ENCODE results near the gene PHYH.
A peak's percentile ranks its signal among the peaks of the same experiment; 100 is the strongest.
"Not testable (repeated sequence)": the region's sequence is repeated elsewhere in the genome, so short reads cannot be mapped to it uniquely, and the experiment has no call there.

The PHYH gene

DNA sequence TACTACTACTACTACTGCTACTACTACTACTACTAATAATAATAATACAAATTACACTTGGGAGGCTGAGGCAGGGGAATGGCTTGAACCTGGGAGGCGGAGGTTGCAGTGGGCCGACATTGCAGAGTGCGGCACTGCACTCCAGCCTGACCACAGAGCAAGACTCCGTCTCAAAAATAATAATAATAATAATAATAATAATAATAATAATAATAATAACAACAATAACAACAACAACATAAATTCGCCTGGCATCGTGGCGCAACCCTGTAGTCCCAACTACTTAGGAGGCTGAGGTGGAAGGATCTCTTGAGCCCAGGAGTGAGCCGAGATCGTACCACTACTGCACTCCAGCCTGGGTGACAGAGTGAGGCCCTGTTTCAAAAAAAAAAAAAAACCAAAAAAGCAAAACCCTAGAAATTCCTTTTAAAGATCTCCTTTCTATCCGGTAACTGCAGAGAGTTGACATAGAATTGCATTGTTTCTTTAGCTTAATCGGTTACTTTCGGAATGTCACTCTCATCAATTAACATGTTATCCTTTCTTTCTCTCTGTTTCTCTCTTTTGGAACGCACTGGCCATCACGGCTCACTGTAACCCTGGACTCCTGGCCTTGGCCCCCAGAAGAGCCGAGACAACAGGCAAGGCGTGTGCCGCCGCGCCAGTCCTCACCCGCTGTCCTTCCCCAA is 972 bp downstream of the PHYH start:
- peak overlapping the region; percentile 50 for H3K4me3 ChIP-seq (ENCODE audit: extremely low read depth, insufficient read depth, low read length, poor library complexity, severe bottlenecking)
- no peaks in the 10 kb centered on the region for H3K36me3 ChIP-seq (ENCODE audit: control insufficient read depth, insufficient read depth, low read length)
- H3K27ac ChIP-seq (ENCODE audit: low read depth, low read length, severe bottlenecking), result peak overlapping the region; percentile 82
- WGBS, 2 experiments (ENCODE audit: insufficient coverage in 2 of 2), result 46 to 47% methylated on average over 12 to 13 of the region's 20 CpGs
- H3K4me1 ChIP-seq (ENCODE audit: control insufficient read depth, insufficient read depth, low read length, poor library complexity, severe bottlenecking), result no peaks in the 10 kb centered on the region
- H3K9me3 ChIP-seq (ENCODE audit: control insufficient read depth, low read length), result no peaks in the 10 kb centered on the region

DNA sequence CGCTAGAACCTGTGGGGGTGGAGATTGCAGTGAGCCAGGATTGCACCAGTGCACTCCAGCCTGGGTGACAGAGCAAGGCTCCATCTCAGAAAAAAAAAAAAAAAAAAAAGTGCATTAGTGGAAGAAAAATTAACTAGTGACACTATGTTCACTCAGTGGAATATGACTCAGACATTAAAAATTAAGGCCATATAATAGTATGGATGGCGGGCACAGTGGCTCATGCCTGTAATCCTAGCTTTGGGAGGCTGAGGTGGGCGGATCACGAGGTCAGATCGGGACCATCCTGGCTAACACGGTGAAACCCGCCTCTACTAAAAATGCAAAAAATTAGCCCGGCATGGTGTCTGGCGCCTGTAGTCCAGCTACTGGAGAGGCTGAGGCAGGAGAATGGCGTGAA is 3.4 kb downstream of the PHYH start:
- Histone ChIP-seq H3K9me3 (ENCODE audit: control insufficient read depth, low read length) (no peaks in the 10 kb centered on the region), H3K4me3 (ENCODE audit: extremely low read depth, insufficient read depth, low read length, poor library complexity, severe bottlenecking) (no peak overlapping the region), H3K4me1 (ENCODE audit: control insufficient read depth, insufficient read depth, low read length, poor library complexity, severe bottlenecking) (no peaks in the 10 kb centered on the region), H3K27ac (ENCODE audit: low read depth, low read length, severe bottlenecking) (no peak overlapping the region), H3K36me3 (ENCODE audit: control insufficient read depth, insufficient read depth, low read length) (no peaks in the 10 kb centered on the region)
- 89 to 97% methylated on average over 9 to 10 of the region's 10 CpGs for WGBS, 2 experiments (ENCODE audit: insufficient coverage in 2 of 2)

DNA sequence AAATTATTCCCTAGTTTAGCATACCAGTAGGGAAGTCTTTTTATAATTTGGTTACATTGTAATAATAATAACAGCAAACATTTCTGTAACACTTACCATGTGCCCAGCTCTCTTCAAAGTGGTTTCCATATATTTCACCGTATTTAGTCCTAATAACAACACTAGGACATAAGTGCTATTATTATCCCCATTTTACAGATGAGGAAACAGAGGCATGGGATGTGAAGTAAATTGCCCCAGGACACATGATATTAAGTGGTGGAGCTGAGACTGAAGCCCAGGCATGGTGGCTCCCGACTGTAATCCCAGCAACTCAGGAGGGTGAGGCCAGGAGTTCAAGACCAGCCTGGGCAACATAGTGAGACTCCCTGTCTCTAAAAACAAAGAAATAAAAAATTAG is 5.1 kb downstream of the PHYH start:
- Histone ChIP-seq H3K4me3 (ENCODE audit: extremely low read depth, insufficient read depth, low read length, poor library complexity, severe bottlenecking) (no peak overlapping the region), H3K9me3 (ENCODE audit: control insufficient read depth, low read length) (no peaks in the 10 kb centered on the region), H3K27ac (ENCODE audit: low read depth, low read length, severe bottlenecking) (no peak overlapping the region), H3K4me1 (ENCODE audit: control insufficient read depth, insufficient read depth, low read length, poor library complexity, severe bottlenecking) (no peaks in the 10 kb centered on the region), H3K36me3 (ENCODE audit: control insufficient read depth, insufficient read depth, low read length) (no peaks in the 10 kb centered on the region)
- whole genome bisulfite sequencing, 2 experiments (ENCODE audit: insufficient coverage in 2 of 2), result 80 to 82% methylated on average over 1 of the region's 2 CpGs

DNA sequence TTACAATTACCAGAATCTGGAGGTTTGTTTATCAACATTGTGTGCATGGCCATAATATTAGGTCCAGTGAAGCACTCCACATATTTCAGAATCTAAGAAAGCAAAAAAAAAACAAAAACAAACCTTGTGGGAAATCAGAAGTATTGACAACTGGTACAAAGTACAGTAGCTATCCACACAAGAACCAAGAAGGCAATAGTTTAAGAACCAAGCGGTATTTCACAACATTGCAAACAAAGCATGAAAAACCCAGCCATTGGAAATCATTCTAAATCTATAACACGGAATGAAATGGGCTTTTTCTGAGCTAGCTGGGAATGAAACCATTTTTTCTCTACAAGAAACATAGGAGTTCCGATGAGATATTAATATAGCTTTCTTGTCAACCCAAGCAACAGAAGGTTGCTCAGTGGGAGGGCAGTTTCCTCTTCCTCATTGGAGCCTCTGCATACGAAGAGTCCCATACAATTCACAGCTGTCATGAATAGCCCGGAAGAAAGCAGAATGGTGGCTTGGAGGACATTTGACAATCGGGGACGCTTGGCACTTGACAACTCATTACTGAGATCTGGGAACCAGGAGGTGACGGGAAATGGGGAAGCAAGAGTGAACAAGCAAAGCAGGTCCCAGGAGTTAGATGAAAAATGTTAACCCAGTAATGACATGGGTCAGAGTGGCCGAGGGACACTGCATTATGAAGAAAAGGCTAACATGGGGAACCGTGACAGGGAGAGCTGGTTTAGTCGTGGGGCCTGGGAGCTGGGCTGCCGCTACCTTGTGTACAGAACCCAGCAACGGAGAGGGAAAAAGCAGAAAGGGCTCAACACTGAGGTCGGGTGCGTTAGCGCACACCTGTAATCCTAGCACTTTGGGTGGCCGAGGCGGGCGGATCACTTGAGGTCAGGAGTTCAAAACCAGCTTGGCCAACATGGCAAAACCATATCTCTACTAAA is 7.8 kb downstream of the PHYH start:
- Histone ChIP-seq H3K9me3 (ENCODE audit: control insufficient read depth, low read length) (no peaks in the 10 kb centered on the region), H3K4me3 (ENCODE audit: extremely low read depth, insufficient read depth, low read length, poor library complexity, severe bottlenecking) (no peak overlapping the region), H3K4me1 (ENCODE audit: control insufficient read depth, insufficient read depth, low read length, poor library complexity, severe bottlenecking) (no peaks in the 10 kb centered on the region), H3K36me3 (ENCODE audit: control insufficient read depth, insufficient read depth, low read length) (no peaks in the 10 kb centered on the region), H3K27ac (ENCODE audit: low read depth, low read length, severe bottlenecking) (no peak overlapping the region)
- WGBS, 2 experiments (ENCODE audit: insufficient coverage in 2 of 2), result 89 to 95% methylated on average over 17 to 18 of the region's 19 CpGs

DNA sequence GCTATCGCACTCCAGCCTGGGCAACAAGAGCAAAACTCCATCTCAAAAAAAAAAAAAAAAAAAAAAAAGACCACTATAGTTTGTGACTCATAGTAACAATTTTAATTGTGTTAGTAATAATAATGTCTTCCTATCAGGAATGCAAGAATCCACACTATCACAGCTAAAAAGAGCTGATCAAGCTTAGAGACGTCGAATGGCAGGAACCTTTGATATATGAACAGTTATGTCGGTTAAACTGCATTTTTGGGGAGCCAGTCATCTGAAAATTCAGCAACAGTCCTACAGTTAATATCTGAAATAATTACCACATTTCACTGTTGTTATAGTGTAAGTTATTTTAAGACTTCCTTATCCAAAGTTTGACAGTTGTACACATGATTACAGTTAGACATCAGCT is 8.8 kb downstream of the PHYH start:
- Histone ChIP-seq H3K36me3 (ENCODE audit: control insufficient read depth, insufficient read depth, low read length) (no peaks in the 10 kb centered on the region), H3K9me3 (ENCODE audit: control insufficient read depth, low read length) (no peaks in the 10 kb centered on the region), H3K4me1 (ENCODE audit: control insufficient read depth, insufficient read depth, low read length, poor library complexity, severe bottlenecking) (no peaks in the 10 kb centered on the region), H3K4me3 (ENCODE audit: extremely low read depth, insufficient read depth, low read length, poor library complexity, severe bottlenecking) (no peak overlapping the region), H3K27ac (ENCODE audit: low read depth, low read length, severe bottlenecking) (no peak overlapping the region)
- 92% methylated on average over 2 of the region's 4 CpGs; no CpG with 5 or more reads in 1 of the 2 experiments for WGBS, 2 experiments (ENCODE audit: insufficient coverage in 2 of 2)

DNA sequence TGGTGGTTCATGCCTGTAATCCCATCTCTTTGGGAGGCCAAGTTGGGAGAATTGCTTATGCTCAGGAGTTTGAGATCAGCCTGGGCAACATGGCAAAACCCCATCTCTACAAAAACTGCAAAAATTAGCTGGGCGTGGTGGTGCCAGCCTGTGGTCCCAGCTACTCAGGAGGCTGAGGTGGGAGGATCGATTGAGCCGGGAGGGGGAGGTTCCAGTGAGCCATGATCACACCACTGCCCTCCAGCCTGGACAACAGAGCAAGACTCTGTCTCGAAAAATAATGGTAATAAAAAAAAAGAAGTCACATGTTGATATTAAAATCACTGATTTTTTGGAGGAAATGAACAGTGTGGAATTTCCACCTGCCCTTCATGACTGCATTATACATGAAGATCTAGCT is 15.8 kb downstream of the PHYH start:
- Histone ChIP-seq H3K9me3 (ENCODE audit: control insufficient read depth, low read length) (no peaks in the 10 kb centered on the region), H3K27ac (ENCODE audit: low read depth, low read length, severe bottlenecking) (no peak overlapping the region), H3K4me3 (ENCODE audit: extremely low read depth, insufficient read depth, low read length, poor library complexity, severe bottlenecking) (no peak overlapping the region), H3K36me3 (ENCODE audit: control insufficient read depth, insufficient read depth, low read length) (no peaks in the 10 kb centered on the region), H3K4me1 (ENCODE audit: control insufficient read depth, insufficient read depth, low read length, poor library complexity, severe bottlenecking) (no peaks in the 10 kb centered on the region)
- WGBS, 2 experiments (ENCODE audit: insufficient coverage in 2 of 2), result 80 to 90% methylated on average over 2 to 4 of the region's 4 CpGs

DNA sequence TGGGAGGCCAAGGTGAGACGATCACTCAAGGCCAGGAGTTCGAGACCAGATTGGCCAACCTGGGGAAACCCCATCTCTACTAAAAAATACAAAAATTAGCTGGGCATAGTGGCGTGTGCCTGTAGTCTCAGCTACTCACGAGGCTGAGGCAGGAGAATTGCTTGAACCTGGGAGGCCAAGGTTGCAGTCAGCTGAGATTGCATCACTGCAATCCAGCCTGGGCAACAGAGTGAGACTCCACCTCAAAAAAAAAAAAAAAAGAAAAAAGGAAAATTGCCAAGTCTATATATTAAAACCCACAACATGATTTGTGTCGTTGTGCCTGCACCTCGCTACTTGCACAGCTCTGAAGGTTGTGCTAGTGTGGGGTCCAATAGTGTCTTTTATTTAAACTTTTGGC is 17.5 kb downstream of the PHYH start:
- H3K36me3 ChIP-seq (ENCODE audit: control insufficient read depth, insufficient read depth, low read length); H3K4me3 ChIP-seq (ENCODE audit: extremely low read depth, insufficient read depth, low read length, poor library complexity, severe bottlenecking); H3K4me1 ChIP-seq (ENCODE audit: control insufficient read depth, insufficient read depth, low read length, poor library complexity, severe bottlenecking); H3K27ac ChIP-seq (ENCODE audit: low read depth, low read length, severe bottlenecking); H3K9me3 ChIP-seq (ENCODE audit: control insufficient read depth, low read length): not testable (repeated sequence)
- WGBS, 2 experiments (ENCODE audit: insufficient coverage in 2 of 2), result 88 to 89% methylated on average over 4 of the region's 6 CpGs

DNA sequence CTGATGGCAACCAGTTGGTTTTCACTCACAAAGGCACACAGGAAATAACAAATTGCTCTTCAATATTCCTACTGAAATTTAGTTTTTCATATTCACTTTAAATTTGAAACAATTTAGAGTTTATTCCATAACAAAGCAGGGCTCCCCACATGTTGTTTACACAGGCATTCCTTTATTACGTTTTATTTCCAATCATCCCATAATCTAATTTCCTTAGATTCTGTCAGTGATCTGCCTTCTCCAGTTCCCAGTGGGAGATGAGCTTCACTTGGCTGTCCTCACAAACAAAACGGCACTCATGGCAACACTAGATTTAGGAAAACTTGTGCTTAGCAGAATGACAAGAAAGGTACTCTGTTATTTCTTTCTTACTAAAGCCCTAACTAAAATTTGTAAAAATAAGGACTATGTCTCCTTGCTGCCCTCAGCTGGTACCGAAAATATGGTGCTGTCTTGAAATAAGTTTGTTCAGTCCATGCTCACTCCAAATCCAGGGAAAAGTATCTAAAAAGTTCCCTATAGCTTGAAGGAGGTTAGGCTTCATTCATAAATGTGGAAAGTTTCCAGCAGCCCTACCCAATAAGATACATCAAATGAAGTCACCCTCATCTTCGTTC is 23.0 kb downstream of the PHYH start:
- H3K9me3 ChIP-seq (ENCODE audit: control insufficient read depth, low read length), result peaks cover 5% of the 10 kb centered on the region
- WGBS, 2 experiments (ENCODE audit: insufficient coverage in 2 of 2), result 82 to 83% methylated on average over 1 to 2 of the region's 4 CpGs
- no peak overlapping the region for H3K27ac ChIP-seq (ENCODE audit: low read depth, low read length, severe bottlenecking)
- no peak overlapping the region for H3K4me3 ChIP-seq (ENCODE audit: extremely low read depth, insufficient read depth, low read length, poor library complexity, severe bottlenecking)
- no peaks in the 10 kb centered on the region for H3K4me1 ChIP-seq (ENCODE audit: control insufficient read depth, insufficient read depth, low read length, poor library complexity, severe bottlenecking)
- H3K36me3 ChIP-seq (ENCODE audit: control insufficient read depth, insufficient read depth, low read length), result no peaks in the 10 kb centered on the region

DNA sequence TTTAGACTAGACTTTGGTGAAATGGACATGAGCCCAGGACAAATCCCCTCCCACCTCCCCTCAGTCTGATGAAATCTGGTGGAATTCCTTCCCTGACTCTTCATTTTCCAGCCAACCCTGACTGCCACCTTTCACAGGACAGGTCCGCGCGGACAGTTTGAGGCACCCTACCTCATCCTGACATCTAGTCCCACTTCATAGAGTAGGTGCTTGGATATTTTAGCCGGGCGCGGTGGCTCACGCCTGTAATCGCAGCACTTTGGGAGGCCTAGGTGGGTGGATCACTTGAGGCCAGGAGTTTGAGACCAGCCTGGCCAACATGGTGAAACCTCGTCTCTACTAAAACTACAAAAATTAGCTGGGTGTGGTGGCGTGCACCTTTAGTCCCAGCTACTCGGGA is 23.7 kb downstream of the PHYH start:
- H3K4me1 ChIP-seq (ENCODE audit: control insufficient read depth, insufficient read depth, low read length, poor library complexity, severe bottlenecking); H3K36me3 ChIP-seq (ENCODE audit: control insufficient read depth, insufficient read depth, low read length); H3K9me3 ChIP-seq (ENCODE audit: control insufficient read depth, low read length); H3K27ac ChIP-seq (ENCODE audit: low read depth, low read length, severe bottlenecking); H3K4me3 ChIP-seq (ENCODE audit: extremely low read depth, insufficient read depth, low read length, poor library complexity, severe bottlenecking): not testable (repeated sequence)
- WGBS, 2 experiments (ENCODE audit: insufficient coverage in 2 of 2), result 100% methylated on average over 2 to 4 of the region's 11 CpGs

DNA sequence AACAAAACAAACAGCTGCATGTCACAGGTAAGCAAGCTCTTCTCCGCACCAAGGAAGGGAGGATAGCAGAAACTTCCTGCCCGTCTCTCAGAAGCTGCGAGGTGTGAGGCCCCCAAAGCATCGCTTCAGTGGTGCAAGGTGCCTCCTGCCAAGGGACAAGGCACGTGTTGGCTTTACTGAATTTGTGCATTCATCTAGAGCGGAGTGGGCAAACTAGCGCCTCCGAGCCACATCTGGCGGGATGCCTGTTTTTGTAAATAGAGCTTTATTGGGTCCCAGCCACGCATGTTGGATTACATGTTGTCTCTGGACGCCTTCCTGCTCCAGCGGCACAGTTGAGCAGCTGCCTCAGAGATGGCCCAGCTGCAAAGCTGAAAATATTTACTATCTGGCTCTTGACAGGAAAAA is 27.7 kb downstream of the PHYH start:
- no peaks in the 10 kb centered on the region for H3K36me3 ChIP-seq (ENCODE audit: control insufficient read depth, insufficient read depth, low read length)
- WGBS, 2 experiments (ENCODE audit: insufficient coverage in 2 of 2), result 91% methylated on average over 10 to 12 of the region's 12 CpGs
- H3K4me1 ChIP-seq (ENCODE audit: control insufficient read depth, insufficient read depth, low read length, poor library complexity, severe bottlenecking), result peaks cover 3% of the 10 kb centered on the region
- no peak overlapping the region for H3K4me3 ChIP-seq (ENCODE audit: extremely low read depth, insufficient read depth, low read length, poor library complexity, severe bottlenecking)
- no peak overlapping the region for H3K27ac ChIP-seq (ENCODE audit: low read depth, low read length, severe bottlenecking)
- H3K9me3 ChIP-seq (ENCODE audit: control insufficient read depth, low read length), result peaks cover 5% of the 10 kb centered on the region
